DOHH2 (cell line): ENCODE results near the gene LRPAP1.

Experiments used
- H3F3A ChIP-seq: fragments of 200-600 bp; sonication (generic), shearing (Covaris generic); 2 replicates; pipeline ENCODE4 v1.6.0; 2016; ENCODE audit warnings: antibody characterized with exemption, mild to moderate bottlenecking; ENCODE audit not compliant: control insufficient read depth, insufficient read depth
- H3K27ac ChIP-seq: fragments of 200-600 bp; sonication (generic); 2 replicates; pipeline ENCODE4 v1.5.1; 2014; ENCODE audit warnings: low read depth, mild to moderate bottlenecking, low read length, moderate library complexity
- H3K27me3 ChIP-seq: fragments of 200-600 bp; sonication (generic); 2 replicates; pipeline ENCODE4 v1.6.1; 2014; ENCODE audit warnings: mild to moderate bottlenecking, low read length, mixed read lengths; ENCODE audit not compliant: control insufficient read depth
- H3K36me3 ChIP-seq: fragments of 200-600 bp; sonication (generic); 2 replicates; pipeline ENCODE4 v1.6.1; 2014; ENCODE audit warnings: mild to moderate bottlenecking, low read length, moderate library complexity, mixed read lengths; ENCODE audit not compliant: control insufficient read depth
- H3K4me1 ChIP-seq: fragments of 200-600 bp; sonication (generic); 2 replicates; pipeline ENCODE4 v1.6.1; 2014; ENCODE audit warnings: mild to moderate bottlenecking, low read length, mixed read lengths; ENCODE audit not compliant: control insufficient read depth
- H3K4me2 ChIP-seq: fragments of 200-600 bp; sonication (generic); 2 replicates; pipeline ENCODE4 v1.6.0; 2014; ENCODE audit warnings: mild to moderate bottlenecking, low read length, moderate library complexity
- H3K4me3 ChIP-seq: fragments of 200-600 bp; sonication (generic); 2 replicates; pipeline ENCODE4 v1.5.1; 2014; ENCODE audit warnings: mild to moderate bottlenecking, low read length, mixed read lengths
- H3K79me2 ChIP-seq: fragments of 200-600 bp; sonication (generic); 2 replicates; pipeline ENCODE4 v1.6.1; 2014; ENCODE audit warnings: mild to moderate bottlenecking, low read length, mixed read lengths; ENCODE audit not compliant: control insufficient read depth
- H3K9me2 ChIP-seq: fragments of 200-600 bp; sonication (generic); replicated peaks from 2 replicates; pipeline ENCODE4 v1.6.1; 2014; ENCODE audit warnings: mild to moderate bottlenecking, low read length, mixed read lengths; ENCODE audit not compliant: control insufficient read depth
- H3K9me3 ChIP-seq: fragments of 200-600 bp; sonication (generic); 2 replicates; pipeline ENCODE4 v1.6.1; 2014; ENCODE audit warnings: antibody characterized with exemption, low read length, mixed read lengths; ENCODE audit not compliant: control insufficient read depth, insufficient read depth
- H4K20me1 ChIP-seq: fragments of 200-600 bp; sonication (generic); 2 replicates; pipeline ENCODE4 v1.6.0; 2014; ENCODE audit warnings: low read depth, mild to moderate bottlenecking, antibody characterized with exemption, low read length, moderate library complexity; ENCODE audit not compliant: control insufficient read depth, insufficient read depth
- CTCF ChIP-seq: fragments of 200-600 bp; sonication (generic); IDR thresholded peaks from one replicate; pipeline ENCODE4 v1.5.1; 2014; ENCODE audit warnings: antibody characterized with exemption, mild to moderate bottlenecking, low read depth, low read length; ENCODE audit not compliant: poor library complexity, severe bottlenecking
- EZH2phosphoT487 ChIP-seq: fragments of 200-600 bp; sonication (generic); IDR thresholded peaks from 2 replicates; pipeline ENCODE4 v1.6.1; 2017; ENCODE audit warnings: borderline replicate concordance, mild to moderate bottlenecking, antibody characterized with exemption, low read length, moderate library complexity, mixed read lengths

Gene LRPAP1

DNA sequence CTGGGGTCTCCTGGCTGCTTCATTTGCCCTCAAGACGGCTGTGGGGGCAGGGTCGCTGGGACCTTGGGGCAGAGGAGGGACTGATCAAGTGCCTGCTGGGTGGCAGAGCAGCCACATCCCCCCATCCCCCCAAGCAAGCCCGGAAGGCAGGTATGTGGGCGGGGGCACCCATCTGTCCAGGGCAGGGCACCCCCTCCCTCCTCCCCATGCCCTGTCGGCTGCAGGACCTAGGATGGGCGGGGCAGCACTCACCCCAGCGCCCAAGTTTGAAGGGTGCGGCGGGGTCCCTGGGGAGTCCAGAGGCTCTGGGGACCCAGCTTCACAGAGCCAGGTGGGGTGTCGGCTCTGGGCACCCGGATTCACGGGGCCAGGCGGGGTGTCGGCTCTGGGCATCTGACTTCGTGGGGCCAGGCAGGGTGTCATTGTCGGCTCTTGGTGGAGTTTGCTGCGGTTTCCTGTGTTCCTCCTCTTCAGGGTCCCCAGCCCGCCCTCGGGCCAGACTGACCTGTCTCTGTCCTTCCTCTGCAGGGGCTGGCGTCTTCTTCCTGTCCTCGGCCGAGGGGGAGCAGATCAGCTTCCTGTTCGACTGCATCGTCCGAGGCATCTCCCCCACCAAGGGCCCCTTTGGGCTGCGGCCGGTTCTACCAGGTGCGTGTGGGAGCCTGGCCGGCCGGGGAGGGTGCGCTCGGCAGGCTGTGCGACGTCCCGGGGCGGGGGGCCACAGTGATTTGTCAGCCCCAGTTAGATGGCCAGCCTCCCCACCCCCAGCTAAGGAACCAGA, 47.0 kb downstream of the LRPAP1 start:
- H3K4me2 ChIP-seq = peak overlapping the region; percentile 60
- no peaks in the 10 kb centered on the region for H4K20me1 ChIP-seq
- no peak overlapping the region for H3K27ac ChIP-seq
- TF ChIP-seq EZH2phosphoT487 = no peak
- no peak for TF ChIP-seq CTCF
- peaks cover 35% of the 10 kb centered on the region for H3K4me1 ChIP-seq
- peak overlapping the region; percentile 40 for H3K4me3 ChIP-seq
- no peaks in the 10 kb centered on the region for H3F3A ChIP-seq
- H3K27me3 ChIP-seq = peaks cover 64% of the 10 kb centered on the region
- no peaks in the 10 kb centered on the region for H3K9me2 ChIP-seq
- no peaks in the 10 kb centered on the region for H3K79me2 ChIP-seq
- H3K9me3 ChIP-seq = no peaks in the 10 kb centered on the region
- H3K36me3 ChIP-seq = no peaks in the 10 kb centered on the region

DNA sequence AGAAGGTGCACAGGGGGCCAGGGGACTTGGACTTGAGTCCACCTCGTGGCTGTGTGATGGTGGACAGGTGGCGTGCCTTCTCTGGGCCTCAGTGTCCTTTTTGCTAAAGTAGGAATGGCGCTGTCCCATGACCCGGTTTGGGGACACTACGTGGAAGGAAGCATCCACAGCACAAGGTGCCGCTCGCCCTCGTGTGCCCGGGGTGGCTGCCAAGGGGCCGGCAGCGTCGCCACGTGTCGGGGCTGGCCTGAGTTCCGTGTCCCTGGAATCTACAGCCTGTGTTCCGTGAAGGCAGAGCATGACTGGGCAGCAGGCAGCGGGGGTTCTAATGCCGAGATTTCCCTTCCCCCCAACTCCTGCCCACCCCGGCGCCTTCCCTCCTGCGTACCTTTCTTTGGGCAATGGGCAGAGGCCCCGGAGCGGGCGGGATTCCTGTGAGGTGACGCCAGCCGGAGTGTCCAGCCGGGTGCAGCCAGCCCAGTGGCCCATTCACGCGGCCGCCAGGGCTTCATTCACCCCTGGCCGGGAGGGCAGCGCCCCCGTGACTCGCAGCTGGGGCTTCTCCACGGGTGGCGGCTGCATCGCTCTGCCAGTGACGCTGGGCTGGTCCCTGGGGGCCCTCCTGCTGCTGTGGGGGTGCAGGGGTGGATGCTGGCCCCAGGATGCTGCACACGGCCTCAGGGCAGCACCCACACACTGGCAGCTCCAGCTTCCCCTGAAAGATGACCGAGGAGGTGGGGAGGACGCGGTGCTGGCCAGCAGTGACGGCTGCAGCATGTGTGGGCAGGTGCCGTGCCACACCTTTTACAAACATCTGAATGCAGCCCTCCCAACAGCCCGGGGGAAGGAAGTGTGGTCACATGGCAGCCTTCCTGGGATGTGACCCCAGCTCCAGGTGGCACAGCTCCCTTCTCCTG, 47.9 kb downstream of the LRPAP1 start:
- Histone ChIP-seq H3K36me3 (no peaks in the 10 kb centered on the region), H3K27ac (no peak overlapping the region), H3K4me3 (peak overlapping the region; percentile 40), H3K4me2 (peak overlapping the region; percentile 60), H3K27me3 (peaks cover 64% of the 10 kb centered on the region), H3F3A (no peaks in the 10 kb centered on the region), H4K20me1 (no peaks in the 10 kb centered on the region), H3K4me1 (peaks cover 35% of the 10 kb centered on the region), H3K9me2 (no peaks in the 10 kb centered on the region), H3K9me3 (no peaks in the 10 kb centered on the region), H3K79me2 (no peaks in the 10 kb centered on the region)
- TF ChIP-seq EZH2phosphoT487 (no peak), CTCF (no peak)

DNA sequence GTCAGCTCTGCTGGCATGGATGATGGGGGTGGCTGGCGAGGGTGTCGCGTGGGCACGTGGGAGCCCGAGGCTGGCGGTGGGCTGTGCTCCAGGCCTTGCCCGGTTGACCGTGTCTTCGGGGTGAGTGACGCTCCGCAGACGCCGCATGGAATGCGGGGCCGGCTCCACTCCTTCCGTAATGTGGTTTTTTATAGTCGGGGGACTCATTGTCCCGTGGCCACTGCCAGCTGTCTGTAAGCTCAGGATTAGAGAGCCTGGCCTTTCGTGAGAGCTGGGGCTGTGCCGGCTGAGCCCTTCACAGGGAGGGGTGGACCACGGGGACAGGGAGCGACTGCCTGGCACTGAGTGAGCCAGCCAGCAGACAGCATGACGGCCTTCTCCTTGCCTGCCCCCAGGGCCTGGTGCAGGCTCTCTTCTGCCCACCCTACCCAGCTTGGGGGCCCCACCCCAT, 48.7 kb downstream of the LRPAP1 start:
- H3K4me1 ChIP-seq = peaks cover 35% of the 10 kb centered on the region
- H3K4me3 ChIP-seq = no peak overlapping the region
- TF ChIP-seq EZH2phosphoT487 = no peak
- no peak for TF ChIP-seq CTCF
- H3K9me3 ChIP-seq = no peaks in the 10 kb centered on the region
- peaks cover 59% of the 10 kb centered on the region for H3K27me3 ChIP-seq
- H3K9me2 ChIP-seq = no peaks in the 10 kb centered on the region
- H3F3A ChIP-seq = no peaks in the 10 kb centered on the region
- no peak overlapping the region for H3K4me2 ChIP-seq
- no peaks in the 10 kb centered on the region for H4K20me1 ChIP-seq
- H3K79me2 ChIP-seq = no peaks in the 10 kb centered on the region
- no peaks in the 10 kb centered on the region for H3K36me3 ChIP-seq
- H3K27ac ChIP-seq = no peak overlapping the region
